GM23338 (cell line): Measurements from ENCODE around the gene GPR83. TPM values are rescaled to one million over a fixed set of nuclear protein-coding genes. Genes with fewer than 3 reads are reported as not detected.

Experiments
- polyA plus RNA-seq: library from polyadenylated mRNA; unstranded; fragments of >200 nt; fragmentation: Nextera tagmentation; extraction: Ambion mirVana; gene quantifications from 2 replicates; pipeline ENCODE4 v1.2.1, GENCODE V29; 2016
- total RNA-seq: library from RNA; depleted of rRNA; stranded (reverse); fragments of >200 nt; shearing (Covaris generic); gene quantifications from 2 replicates; pipeline ENCODE4 v1.2.3, GENCODE V29; 2014; rRNA removed

The GPR83 gene
- total and polyA plus RNA-seq, 2 experiments from 2014 or later: 0.17 to 0.18 TPM

Other genes with a start within 250 kb of the GPR83 start
- not detected in 2 replicates for gene IZUMO1R, start 96.8 kb downstream of the GPR83 start, total RNA-seq
- not detected in 2 replicates for gene IZUMO1R, start 96.8 kb downstream of the GPR83 start, polyA plus RNA-seq
- gene MRE11, start 92.4 kb upstream of the GPR83 start, total RNA-seq: 36.5 and 38.5 TPM in 2 replicates
- gene MRE11, start 92.4 kb upstream of the GPR83 start, polyA plus RNA-seq: 17.3 and 23.3 TPM in 2 replicates
- 16.0 and 16.6 TPM in 2 replicates for gene ANKRD49, start 92.6 kb upstream of the GPR83 start, total RNA-seq
- gene ANKRD49, start 92.6 kb upstream of the GPR83 start, polyA plus RNA-seq: 30.4 and 35.2 TPM in 2 replicates
- gene C11orf97, start 111.0 kb upstream of the GPR83 start, total RNA-seq: not detected in 2 replicates
- not detected in 2 replicates for gene C11orf97, start 111.0 kb upstream of the GPR83 start, polyA plus RNA-seq
- 6.5 and 7.4 TPM in 2 replicates for gene FUT4, start 142.5 kb upstream of the GPR83 start, total RNA-seq
- 2.3 and 2.4 TPM in 2 replicates for gene FUT4, start 142.5 kb upstream of the GPR83 start, polyA plus RNA-seq
- 0.23 and 0.66 TPM in 2 replicates for gene PIWIL4, start 165.9 kb upstream of the GPR83 start, total RNA-seq
- 0.23 and 0.33 TPM in 2 replicates for gene PIWIL4, start 165.9 kb upstream of the GPR83 start, polyA plus RNA-seq